Heart right ventricle (tissue), 16 donors: ENCODE data around the gene FRMD3. TPM values are rescaled to one million over a fixed set of nuclear protein-coding genes. Genes with fewer than 3 reads are reported as not detected.

ENCODE experiments used
- ATAC-seq, 8 donors: fragments of 200-7000 bp; cut with Tn5 transposase; one replicate each; pipeline ENCODE4 v1.9.1; 2020; ENCODE audit warnings: mild to moderate bottlenecking in 8 of 8, moderate library complexity in 8 of 8, moderate number of reproducible peaks in 1 of 8
- DNase-seq, 2 donors: peaks; one replicate each; pipeline ENCODE4 v3.0.0-alpha.2; 2020
- H3K27ac ChIP-seq, 10 donors: fragments of 200-600 bp; sonication (generic) in 2 of 10; one replicate each; pipeline versions ENCODE4 v1.5.0 to v1.8.0; 2020 to 2022; ENCODE audit warnings: mild to moderate bottlenecking in 3 of 10
- H3K27me3 ChIP-seq, 7 donors: fragments of 200-600 bp; one replicate each; pipeline ENCODE4 v1.8.0; 2021 to 2022; ENCODE audit warnings: mild to moderate bottlenecking in 2 of 7
- H3K36me3 ChIP-seq, 9 donors: fragments of 200-600 bp; sonication (generic) in 1 of 9; one replicate each; pipeline versions ENCODE4 v1.5.0 to v1.8.0; 2020 to 2022; ENCODE audit warnings: mild to moderate bottlenecking in 2 of 9
- H3K4me1 ChIP-seq, 9 donors: fragments of 200-600 bp; sonication (generic) in 1 of 9; one replicate each; pipeline versions ENCODE4 v1.5.0 to v1.8.0; 2020 to 2022; ENCODE audit warnings: mild to moderate bottlenecking in 4 of 9
- H3K4me3 ChIP-seq, 10 donors: fragments of 200-600 bp; sonication (generic) in 2 of 10; one replicate each; pipeline versions ENCODE4 v1.5.0 to v1.8.0; 2020 to 2022; ENCODE audit warnings: mild to moderate bottlenecking in 7 of 10, moderate library complexity in 2 of 10
- H3K9me3 ChIP-seq, 11 donors: fragments of 200-600 bp in 10 of 11; sonication (generic) in 2 of 11; one replicate each; pipeline versions ENCODE4 v1.5.0 to v1.8.0; 2013 to 2022; ENCODE audit warnings: mild to moderate bottlenecking in 2 of 11, control low read depth in 1 of 11, moderate library complexity in 1 of 11
- WGBS, 2 donors: extraction: QIAGEN DNeasy Blood & Tissue Kit; methylation state at CpG; one replicate each; pipeline ENCODE4 v1.1.7; 2013; ENCODE audit warnings: inconsistent platforms in 1 of 2; 5-methylcytosine and 5-hydroxymethylcytosine counted together
- intact Hi-C, 10 donors: fragments of 100-400 bp; cut with DNase I; formaldehyde crosslinking; loops; one replicate each; pipeline versions ENCODE4 v1.11.1 to v1.14.2; 2022
- polyA plus RNA-seq, 2 donors: library from polyadenylated mRNA; stranded (reverse); fragments of 200-250 nt; gene quantifications; one replicate each; pipeline ENCODE4 v1.2.3, GENCODE V29; 2013
- total RNA-seq, 10 donors: library from RNA; stranded (reverse); fragmentation: NEBNext Ultra II Directional in 3 of 10; extraction: Animal tissue kit (Norgen Biotek cat#: 25700) in 3 of 10; gene quantifications; one replicate each; pipeline versions ENCODE4 v1.2.1 to v1.2.4, GENCODE V29; 2021 to 2023
- TF ChIP-seq, protein P1 (sequence below), 9 donors: fragments of 200-600 bp; sonication (generic) in 2 of 9; IDR thresholded peaks; one replicate each; pipeline versions ENCODE4 v1.5.0 to v1.8.0; 2021 to 2022; ENCODE audit warnings: antibody characterized with exemption in 9 of 9, mild to moderate bottlenecking in 5 of 9, moderate library complexity in 1 of 9
- donor health status: Arrhythmogenic right ventricular cardiomyopathy.
- donor health status: ischemic (EF 13 %, LVEDD 7.1; RV severe dilation, severe dysfunction).
- donor health status: healthy with polysubstance abuse.
- donor health status: DM: no; HTN: yes; CAD: no.
- donor health status: DM: no; HTN: no; CAD: no.
- donor health status: ischemic (EF 25% LVEDD 6.9; RV normal size, moderate dysfunction).
- donor health status: ischemic (EF 25% LVEDD 5.7; RV mildly dilated, moderate dysfunction).
- donor health status: healthy.
- donor health status: DM: yes; HTN: yes; CAD: no.
- donor health status: Ischemic cardiomyopathy.
- donor health status: ischemic (EF 35%, LVEDD 5.7; RV mildly dilated, moderate dysfunction).
- donor health status: nonischemic (EF 11% LVEDD 7.7; RV severe dilation, severe dysfunction).
- donor health status: DM: yes; HTN: yes; CAD: no.
- donor health status: PGD.
- donor health status: ischemic (EF 29% LVEDD 5.4; RV normal size, mild dysfunction).
- donor health status: nonischemic (EF 23%, LVEDD 6.1; RV moderate dilation, normal function).

Gene FRMD3
- total and polyA plus RNA-seq, 12 donors = 23.1 to 145 (median 98.8) TPM

DNA sequence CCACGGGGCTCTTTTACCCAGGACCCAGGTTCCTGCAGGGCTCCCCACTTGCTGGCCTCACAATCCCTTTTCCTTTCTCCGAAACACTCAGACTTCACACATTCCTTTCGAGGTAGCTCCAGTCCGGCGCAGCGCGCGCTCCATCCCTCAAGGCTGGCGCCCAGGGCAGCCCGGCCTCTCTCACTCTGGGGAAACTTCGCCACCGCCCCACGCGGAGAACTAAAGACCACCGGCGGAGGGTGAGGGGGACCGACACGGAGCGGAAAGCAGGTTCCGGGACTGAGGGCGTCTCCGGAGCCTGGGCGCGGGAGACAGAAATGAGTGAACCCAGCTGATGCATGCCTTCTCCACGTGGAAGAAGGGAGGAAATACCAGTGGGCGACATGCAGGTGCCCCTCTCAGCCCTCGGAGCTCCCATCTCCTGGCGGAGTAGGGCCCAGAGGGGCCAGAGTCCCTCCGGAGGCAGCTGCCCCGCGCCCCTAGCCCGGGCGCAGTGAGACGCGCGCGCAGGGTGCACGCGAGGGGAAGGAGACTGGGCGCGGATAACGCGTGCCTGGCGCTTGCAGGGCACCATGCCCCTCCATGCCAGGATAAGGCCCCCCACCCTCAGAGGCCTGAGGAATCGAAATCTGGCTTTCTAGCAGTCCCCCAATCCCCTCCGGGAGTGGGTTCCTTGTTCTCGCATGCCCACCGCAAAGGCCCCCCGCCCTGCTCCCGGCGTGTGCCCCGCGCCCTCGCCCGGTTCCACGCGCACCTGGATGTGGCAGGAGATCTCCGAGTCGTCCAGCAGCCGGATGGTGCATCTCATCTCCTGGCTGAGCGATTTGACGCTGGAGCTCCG lies 650 bp downstream of the FRMD3 start:
- peak; percentile 9 to 26 for DNase-seq
- Histone ChIP-seq H3K36me3 (no peaks in the 10 kb centered on the region), H3K9me3 (no peaks in the 10 kb centered on the region), H3K4me3 (peak overlapping the region; percentile 62 to 87 (median 72)), H3K4me1 (peaks cover 3 to 27% (median 21%) of the 10 kb centered on the region in 9 donors), H3K27me3 (peaks cover 0 to 17% (median 0%) of the 10 kb centered on the region in 7 donors), H3K27ac (peak overlapping the region; percentile 78 to 89 (median 84))
- intact Hi-C loops = loop anchor here in 7 of 10 donors (1.0 to 10.0 kb wide), 11 partner anchors 65 to 320 kb away; no protein-coding TSS in a partner anchor
- 1 to 2% methylated on average over 63 of the region's 63 CpGs for WGBS, 2 donors
- TF ChIP-seq, protein P1, sequence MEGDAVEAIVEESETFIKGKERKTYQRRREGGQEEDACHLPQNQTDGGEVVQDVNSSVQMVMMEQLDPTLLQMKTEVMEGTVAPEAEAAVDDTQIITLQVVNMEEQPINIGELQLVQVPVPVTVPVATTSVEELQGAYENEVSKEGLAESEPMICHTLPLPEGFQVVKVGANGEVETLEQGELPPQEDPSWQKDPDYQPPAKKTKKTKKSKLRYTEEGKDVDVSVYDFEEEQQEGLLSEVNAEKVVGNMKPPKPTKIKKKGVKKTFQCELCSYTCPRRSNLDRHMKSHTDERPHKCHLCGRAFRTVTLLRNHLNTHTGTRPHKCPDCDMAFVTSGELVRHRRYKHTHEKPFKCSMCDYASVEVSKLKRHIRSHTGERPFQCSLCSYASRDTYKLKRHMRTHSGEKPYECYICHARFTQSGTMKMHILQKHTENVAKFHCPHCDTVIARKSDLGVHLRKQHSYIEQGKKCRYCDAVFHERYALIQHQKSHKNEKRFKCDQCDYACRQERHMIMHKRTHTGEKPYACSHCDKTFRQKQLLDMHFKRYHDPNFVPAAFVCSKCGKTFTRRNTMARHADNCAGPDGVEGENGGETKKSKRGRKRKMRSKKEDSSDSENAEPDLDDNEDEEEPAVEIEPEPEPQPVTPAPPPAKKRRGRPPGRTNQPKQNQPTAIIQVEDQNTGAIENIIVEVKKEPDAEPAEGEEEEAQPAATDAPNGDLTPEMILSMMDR (IDR thresholded peaks at IDR 0.05) = no peak
- ATAC-seq = peak in 7 of 8 donors; percentile 9 to 28 (median 20)

DNA sequence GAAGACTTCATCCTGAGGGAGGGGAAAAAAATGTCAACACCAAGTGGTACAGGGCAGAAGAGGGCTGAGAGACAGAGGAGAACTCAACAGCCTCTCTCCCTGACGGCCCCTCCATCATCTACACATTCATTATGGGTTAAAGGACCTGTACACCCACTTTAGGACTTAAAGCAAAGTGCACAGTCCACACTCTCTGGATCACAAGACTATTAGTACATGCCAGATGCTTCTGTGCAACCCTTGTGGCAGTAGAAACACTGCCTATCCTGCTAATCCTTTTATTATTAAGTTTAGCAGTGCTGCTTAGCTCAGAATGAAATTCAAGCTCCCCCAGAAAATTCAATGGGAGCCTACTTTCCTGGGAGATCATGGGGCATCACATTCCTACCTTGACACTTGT lies 1.9 kb downstream of the FRMD3 start:
- H3K36me3 ChIP-seq = no peaks in the 10 kb centered on the region
- intact Hi-C loops = loop anchor here in 4 of 10 donors (2.0 to 10.0 kb wide), 6 partner anchors 64 to 319 kb away; no protein-coding TSS in a partner anchor
- DNase-seq = no peak
- H3K4me3 ChIP-seq = peak overlapping the region in 9 of 10 donors; percentile 62 to 87 (median 74)
- H3K27me3 ChIP-seq = peaks cover 0 to 17% (median 0%) of the 10 kb centered on the region in 7 donors
- 63 to 68% methylated on average over 1 of the region's 1 CpG for WGBS, 2 donors
- no peak for ATAC-seq
- H3K27ac ChIP-seq = peak overlapping the region in 4 of 10 donors; percentile 83 to 89 (median 86)
- H3K9me3 ChIP-seq = no peaks in the 10 kb centered on the region
- TF ChIP-seq, protein P1 (IDR thresholded peaks at IDR 0.05) = no peak
- H3K4me1 ChIP-seq = peaks cover 3 to 27% (median 21%) of the 10 kb centered on the region in 9 donors

DNA sequence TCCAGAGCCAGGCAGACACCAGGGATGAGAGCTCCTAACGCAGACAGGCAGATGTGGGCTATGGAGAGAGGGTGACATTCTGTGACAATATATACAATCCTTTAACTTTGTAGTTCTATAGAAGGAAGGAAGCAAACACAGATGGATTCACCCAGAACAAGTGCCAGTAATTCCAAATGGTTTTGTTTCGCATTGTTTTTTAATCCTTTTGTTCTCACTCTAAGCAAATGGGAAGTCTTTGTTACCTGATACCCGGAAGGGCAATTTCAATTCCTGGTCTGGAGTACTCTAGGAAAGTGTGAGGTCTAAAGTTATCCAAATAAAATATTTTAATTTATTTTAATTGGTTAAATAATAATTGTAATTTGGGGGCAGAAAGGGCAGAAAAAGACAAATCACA lies 2.5 kb downstream of the FRMD3 start:
- TF ChIP-seq, protein P1 (IDR thresholded peaks at IDR 0.05) = no peak
- Histone ChIP-seq H3K27ac (no peak overlapping the region), H3K4me1 (peaks cover 3 to 27% (median 21%) of the 10 kb centered on the region in 9 donors), H3K36me3 (no peaks in the 10 kb centered on the region), H3K4me3 (peak overlapping the region in 5 of 10 donors; percentile 62 to 87 (median 71)), H3K9me3 (no peaks in the 10 kb centered on the region), H3K27me3 (peaks cover 0 to 17% (median 0%) of the 10 kb centered on the region in 7 donors)
- intact Hi-C loops = loop anchor here in 4 of 10 donors (2.0 to 10.0 kb wide), 6 partner anchors 63 to 318 kb away; no protein-coding TSS in a partner anchor
- DNase-seq (no peak), ATAC-seq (no peak)
- WGBS, 2 donors = 81% methylated on average over 3 of the region's 3 CpGs

DNA sequence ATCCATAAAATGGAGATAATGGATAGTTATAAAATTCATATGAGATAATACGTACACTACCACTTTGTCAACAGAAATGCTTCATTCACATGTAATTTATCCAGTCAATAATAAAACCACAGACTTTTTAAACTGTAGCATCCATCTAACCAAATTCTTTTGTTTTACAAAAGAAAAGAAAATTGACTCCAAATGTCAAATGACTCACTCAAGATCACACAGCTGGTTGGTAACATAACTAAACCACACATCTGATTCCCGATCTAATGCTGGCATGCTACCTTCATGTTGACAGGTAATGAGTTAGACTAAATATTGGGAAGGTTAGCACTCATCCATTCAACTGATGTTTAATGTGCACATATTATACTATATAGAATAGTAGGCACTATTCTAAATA lies 4.9 kb downstream of the FRMD3 start:
- DNase-seq = no peak
- H3K27me3 ChIP-seq = peaks cover 0 to 15% (median 0%) of the 10 kb centered on the region in 7 donors
- H3K9me3 ChIP-seq = peaks cover 0 to 8% (median 0%) of the 10 kb centered on the region in 11 donors
- no peak overlapping the region for H3K27ac ChIP-seq
- H3K36me3 ChIP-seq = no peaks in the 10 kb centered on the region
- ATAC-seq = no peak
- intact Hi-C loops = loop anchor here in 2 of 10 donors (10.0 kb wide), 2 partner anchors 88 to 108 kb away; no protein-coding TSS in a partner anchor
- peaks cover 0 to 19% (median 12%) of the 10 kb centered on the region in 9 donors for H3K4me1 ChIP-seq
- WGBS, 2 donors = 94 to 98% methylated on average over 2 of the region's 2 CpGs
- TF ChIP-seq, protein P1 (IDR thresholded peaks at IDR 0.05) = no peak
- no peak overlapping the region for H3K4me3 ChIP-seq
